Measurements from ENCODE around the gene PDYN.

PDYN gene

GRCh38 chr20:1940581-1940980 is 53.3 kb downstream of the PDYN start:
- intact Hi-C loops (cut with micrococcal nuclease), result no loop called here
- Mint-ChIP-seq H3K4me3 (no peak overlapping the region), H3K4me1 (ENCODE audit: low read depth) (peaks cover 75% of the 10 kb centered on the region), H3K27ac (no peak overlapping the region), H3K27me3 (no peaks in the 10 kb centered on the region), H3K36me3 (ENCODE audit: low read depth) (peaks cover 47% of the 10 kb centered on the region), H3K9me3 (no peaks in the 10 kb centered on the region)

GRCh38 chr20:1939270-1939595 is 54.6 kb downstream of the PDYN start:
- H3K4me1 Mint-ChIP-seq (ENCODE audit: low read depth), result peaks cover 71% of the 10 kb centered on the region
- no peaks in the 10 kb centered on the region for H3K9me3 Mint-ChIP-seq

GRCh38 chr20:1938464-1939269 is 55.2 kb downstream of the PDYN start:
- no peak overlapping the region for H3K4me3 Mint-ChIP-seq
- H3K4me1 Mint-ChIP-seq (ENCODE audit: low read depth), result peaks cover 66% of the 10 kb centered on the region
- peaks cover 66% of the 10 kb centered on the region for H3K36me3 Mint-ChIP-seq (ENCODE audit: low read depth)
- intact Hi-C loops (cut with micrococcal nuclease), result no loop called here
- no peak overlapping the region for H3K27ac Mint-ChIP-seq
- no peaks in the 10 kb centered on the region for H3K27me3 Mint-ChIP-seq
- H3K9me3 Mint-ChIP-seq, result no peaks in the 10 kb centered on the region

More at GRCh38 chr20:1939270-1939595, 54.6 kb downstream of the PDYN start:
- H3K27ac Mint-ChIP-seq, result no peak overlapping the region
- peaks cover 61% of the 10 kb centered on the region for H3K36me3 Mint-ChIP-seq (ENCODE audit: low read depth)
- no peaks in the 10 kb centered on the region for H3K27me3 Mint-ChIP-seq
- no peak overlapping the region for H3K4me3 Mint-ChIP-seq
- intact Hi-C loops (cut with micrococcal nuclease), result no loop called here

- H3K4me1 Mint-ChIP-seq (ENCODE audit: low read depth), result peaks cover 65% of the 10 kb centered on the region
- H3K9me3 Mint-ChIP-seq, result no peaks in the 10 kb centered on the region
- H3K27me3 Mint-ChIP-seq, result no peaks in the 10 kb centered on the region
- H3K36me3 Mint-ChIP-seq (ENCODE audit: low read depth), result peaks cover 79% of the 10 kb centered on the region
- intact Hi-C loops (cut with micrococcal nuclease), result no loop called here
- no peak overlapping the region for H3K4me3 Mint-ChIP-seq
- no peak overlapping the region for H3K27ac Mint-ChIP-seq
Measured at GRCh38 chr20:1937316-1937976, 56.4 kb downstream of the PDYN start.

DNA sequence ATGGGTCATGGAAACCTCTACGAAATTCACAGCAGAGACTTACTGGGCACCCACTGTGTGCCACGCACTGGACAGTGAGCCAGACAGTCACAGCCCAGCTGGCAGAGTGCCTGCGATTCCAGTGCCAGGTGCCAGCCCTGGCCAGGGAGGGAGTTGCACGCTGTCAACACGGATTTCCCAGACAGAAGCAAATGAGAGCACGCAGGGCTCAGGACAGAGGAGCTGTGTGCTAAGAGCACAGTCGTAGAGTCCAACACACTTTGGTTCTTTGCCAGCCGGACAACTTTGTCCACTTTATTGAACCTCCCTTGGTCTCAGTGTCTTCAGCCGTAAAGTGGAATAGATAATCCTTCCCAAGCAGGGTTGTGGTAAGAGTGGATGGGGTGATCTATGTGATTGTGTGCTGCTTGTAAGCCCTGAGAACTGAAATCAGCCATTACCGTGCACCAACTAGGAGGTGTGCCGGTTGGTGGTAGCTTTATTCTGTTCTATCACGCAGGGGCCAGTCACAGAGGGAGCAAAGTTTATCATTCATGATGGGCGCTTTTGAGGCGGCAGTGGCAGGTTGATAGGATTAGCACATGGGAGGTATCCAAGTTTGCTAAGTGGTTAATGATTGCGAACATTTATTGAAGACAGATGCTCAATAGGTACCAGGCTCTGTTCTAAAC is 58.0 kb downstream of the PDYN start:
- H3K36me3 Mint-ChIP-seq (ENCODE audit: low read depth), result peaks cover 95% of the 10 kb centered on the region
- no peak overlapping the region for H3K4me3 Mint-ChIP-seq
- no peak overlapping the region for H3K27ac Mint-ChIP-seq
- H3K9me3 Mint-ChIP-seq, result no peaks in the 10 kb centered on the region
- intact Hi-C loops (cut with micrococcal nuclease), result no loop called here
- no peaks in the 10 kb centered on the region for H3K27me3 Mint-ChIP-seq
- peaks cover 65% of the 10 kb centered on the region for H3K4me1 Mint-ChIP-seq (ENCODE audit: low read depth)

DNA sequence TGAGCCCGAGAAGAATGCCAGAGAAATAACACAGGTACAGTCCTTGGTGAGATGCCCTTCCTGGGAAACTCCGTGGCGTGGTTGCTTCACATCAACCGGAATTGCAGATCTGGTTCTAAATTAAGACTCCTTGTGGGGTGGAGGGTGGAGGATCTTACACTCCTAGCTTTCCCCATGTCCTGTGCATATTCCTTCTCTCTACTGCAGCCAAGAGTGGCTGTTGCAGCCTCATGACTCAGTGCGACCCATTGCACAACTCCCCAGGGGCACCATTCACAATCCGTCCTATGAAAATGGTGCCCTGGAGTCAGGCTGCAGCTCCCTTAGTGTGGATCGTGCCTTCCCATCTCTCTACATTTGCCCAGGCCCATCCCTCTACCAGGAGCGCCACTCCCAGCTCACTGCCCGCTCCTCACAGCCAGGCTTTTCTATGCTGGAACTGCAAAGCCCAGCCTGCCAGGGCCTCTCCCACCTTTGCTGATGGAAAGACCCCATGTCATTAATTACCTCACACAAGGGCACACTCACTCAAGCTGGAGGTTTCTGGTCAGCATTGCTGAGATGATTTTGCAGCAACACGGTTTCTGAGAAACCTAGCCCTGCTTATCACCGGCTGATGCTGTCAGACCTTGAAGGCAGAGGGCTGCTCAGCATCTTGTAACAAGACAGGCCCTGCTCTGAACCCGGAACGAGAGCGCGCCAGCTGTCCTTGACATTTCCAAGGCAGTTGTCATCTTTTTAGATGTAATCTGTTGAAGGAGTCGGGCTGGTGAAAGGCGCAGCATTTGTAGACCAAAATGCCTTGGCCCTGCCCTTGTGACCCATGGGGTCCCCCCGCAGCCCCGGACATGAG is 58.9 kb downstream of the PDYN start:
- no peaks in the 10 kb centered on the region for H3K27me3 Mint-ChIP-seq
- H3K36me3 Mint-ChIP-seq (ENCODE audit: low read depth), result peaks cover 100% of the 10 kb centered on the region
- H3K27ac Mint-ChIP-seq, result no peak overlapping the region
- peaks cover 67% of the 10 kb centered on the region for H3K4me1 Mint-ChIP-seq (ENCODE audit: low read depth)
- intact Hi-C loops (cut with micrococcal nuclease), result no loop called here
- H3K9me3 Mint-ChIP-seq, result no peaks in the 10 kb centered on the region
- no peak overlapping the region for H3K4me3 Mint-ChIP-seq

DNA sequence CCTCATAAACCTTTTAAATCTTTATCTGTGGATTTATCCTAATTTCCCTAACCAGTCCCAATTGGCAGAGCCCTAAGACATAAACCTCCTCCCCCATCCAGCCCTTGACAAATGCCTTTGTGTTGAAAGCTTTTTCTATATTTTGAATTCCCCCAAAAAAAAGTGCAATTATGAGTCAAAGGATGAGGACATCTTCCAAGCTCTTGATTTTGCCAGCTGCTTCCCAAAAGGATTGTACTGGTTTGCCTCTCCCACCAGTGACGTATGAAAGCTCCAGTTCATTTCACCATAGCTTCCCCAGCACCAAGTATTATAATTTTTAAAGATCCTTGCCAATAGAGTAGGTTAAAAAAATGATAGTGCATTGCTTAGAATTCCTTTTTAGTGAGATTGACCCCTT is 59.7 kb downstream of the PDYN start:
- H3K4me3 Mint-ChIP-seq, result no peak overlapping the region
- intact Hi-C loops (cut with micrococcal nuclease), result no loop called here
- H3K36me3 Mint-ChIP-seq (ENCODE audit: low read depth), result peaks cover 100% of the 10 kb centered on the region
- H3K9me3 Mint-ChIP-seq, result no peaks in the 10 kb centered on the region
- no peak overlapping the region for H3K27ac Mint-ChIP-seq
- no peaks in the 10 kb centered on the region for H3K27me3 Mint-ChIP-seq
- H3K4me1 Mint-ChIP-seq (ENCODE audit: low read depth), result peaks cover 71% of the 10 kb centered on the region

DNA sequence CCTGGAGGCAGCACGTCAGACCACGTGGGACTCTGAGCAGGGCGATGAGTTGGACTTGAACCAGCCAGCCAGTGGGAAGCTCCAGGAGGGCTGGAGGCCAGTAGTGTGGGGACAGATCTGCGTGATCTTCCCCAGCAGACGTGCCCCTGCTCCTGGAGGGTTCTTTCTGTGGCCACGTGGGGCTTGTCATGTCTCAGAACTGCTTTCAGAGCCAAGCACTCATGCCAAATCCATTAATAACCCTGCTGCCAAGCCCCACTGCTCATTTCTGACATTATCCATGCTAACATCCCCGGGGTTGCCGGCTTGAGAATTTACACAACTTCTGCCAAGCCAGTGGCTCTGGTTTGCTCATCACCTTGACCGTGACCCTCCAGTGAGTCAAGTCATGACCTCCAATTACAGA is 60.4 kb downstream of the PDYN start:
- no peak overlapping the region for H3K27ac Mint-ChIP-seq
- H3K9me3 Mint-ChIP-seq, result no peaks in the 10 kb centered on the region
- peaks cover 100% of the 10 kb centered on the region for H3K36me3 Mint-ChIP-seq (ENCODE audit: low read depth)
- H3K4me3 Mint-ChIP-seq, result no peak overlapping the region
- no peaks in the 10 kb centered on the region for H3K27me3 Mint-ChIP-seq
- intact Hi-C loops (cut with micrococcal nuclease), result no loop called here
- peaks cover 72% of the 10 kb centered on the region for H3K4me1 Mint-ChIP-seq (ENCODE audit: low read depth)

GRCh38 chr20:1932971-1933370 is 60.9 kb downstream of the PDYN start:
- H3K4me3 Mint-ChIP-seq, result no peak overlapping the region
- H3K27ac Mint-ChIP-seq, result no peak overlapping the region
- peaks cover 100% of the 10 kb centered on the region for H3K36me3 Mint-ChIP-seq (ENCODE audit: low read depth)
- intact Hi-C loops (cut with micrococcal nuclease), result no loop called here
- H3K9me3 Mint-ChIP-seq, result no peaks in the 10 kb centered on the region
- peaks cover 72% of the 10 kb centered on the region for H3K4me1 Mint-ChIP-seq (ENCODE audit: low read depth)
- no peaks in the 10 kb centered on the region for H3K27me3 Mint-ChIP-seq

DNA sequence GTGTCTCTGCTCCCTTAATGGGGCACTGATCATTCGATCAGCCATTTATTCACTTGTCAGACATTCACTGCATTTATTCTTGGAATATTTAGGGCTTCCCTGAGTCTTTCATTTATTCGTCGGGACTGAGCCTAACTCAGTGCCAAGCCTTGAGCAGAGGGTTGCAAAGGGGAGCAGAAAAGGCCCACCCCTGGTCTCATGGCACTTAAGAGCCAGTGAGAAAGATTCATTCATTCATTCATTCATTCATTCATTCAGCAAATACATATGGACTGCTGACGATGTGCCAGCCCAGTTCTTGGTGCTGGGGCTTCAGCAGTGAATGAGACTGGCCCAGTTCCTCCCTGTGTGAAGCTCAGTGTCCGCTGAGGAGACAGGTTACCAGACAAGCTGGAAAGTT is 62.0 kb downstream of the PDYN start:
- intact Hi-C loops (cut with micrococcal nuclease), result no loop called here
- H3K27ac Mint-ChIP-seq, result no peak overlapping the region
- H3K27me3 Mint-ChIP-seq, result no peaks in the 10 kb centered on the region

DNA sequence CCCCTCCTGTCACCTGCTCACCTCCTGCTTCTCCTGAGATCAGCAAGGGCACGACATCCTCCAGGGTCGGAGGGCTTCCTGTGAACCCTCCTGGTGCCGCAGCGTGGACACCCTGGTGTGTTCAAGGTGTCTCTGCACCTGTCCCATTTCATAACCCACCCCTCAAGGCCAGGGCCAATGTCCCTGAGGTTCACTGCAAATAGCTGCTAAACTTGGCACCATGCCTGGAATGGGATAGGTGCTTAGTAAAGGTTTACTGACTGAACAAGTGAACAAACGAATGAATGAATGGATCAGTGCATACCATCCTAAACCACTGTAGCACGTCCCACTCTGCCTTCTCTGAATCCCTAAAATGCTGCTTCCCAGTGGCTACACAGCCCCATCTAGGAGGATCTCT is 63.7 kb downstream of the PDYN start:
- intact Hi-C loops (cut with micrococcal nuclease), result no loop called here
- Mint-ChIP-seq H3K36me3 (ENCODE audit: low read depth) (peaks cover 100% of the 10 kb centered on the region), H3K4me3 (no peak overlapping the region), H3K27me3 (no peaks in the 10 kb centered on the region), H3K9me3 (no peaks in the 10 kb centered on the region), H3K27ac (no peak overlapping the region), H3K4me1 (ENCODE audit: low read depth) (peaks cover 81% of the 10 kb centered on the region)

More for the DNA sequence above, 62.0 kb downstream of the PDYN start:
- peaks cover 79% of the 10 kb centered on the region for H3K4me1 Mint-ChIP-seq (ENCODE audit: low read depth)
- H3K4me3 Mint-ChIP-seq, result no peak overlapping the region
- H3K36me3 Mint-ChIP-seq (ENCODE audit: low read depth), result peaks cover 100% of the 10 kb centered on the region
- H3K9me3 Mint-ChIP-seq, result no peaks in the 10 kb centered on the region

DNA sequence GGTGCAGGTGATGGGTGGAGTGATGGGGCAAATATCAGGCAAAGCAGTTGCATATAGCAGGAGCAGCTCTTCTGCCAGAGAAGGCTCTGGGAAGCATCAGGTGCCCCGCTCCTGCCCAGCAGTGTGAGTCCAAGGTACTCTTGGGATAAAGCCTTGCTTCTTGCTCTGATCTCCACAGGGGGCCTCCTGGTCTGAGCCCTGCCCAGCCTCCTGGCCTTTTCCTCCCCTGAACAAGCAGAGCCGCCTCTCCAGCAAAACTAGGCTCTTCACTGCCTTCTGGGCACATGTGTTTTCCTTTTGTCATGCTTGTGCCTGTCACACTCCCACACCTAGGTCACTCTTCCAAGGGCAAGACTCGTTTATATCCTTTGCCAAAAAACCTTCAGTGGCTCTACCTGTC is 64.4 kb downstream of the PDYN start:
- H3K27ac Mint-ChIP-seq, result no peak overlapping the region

DNA sequence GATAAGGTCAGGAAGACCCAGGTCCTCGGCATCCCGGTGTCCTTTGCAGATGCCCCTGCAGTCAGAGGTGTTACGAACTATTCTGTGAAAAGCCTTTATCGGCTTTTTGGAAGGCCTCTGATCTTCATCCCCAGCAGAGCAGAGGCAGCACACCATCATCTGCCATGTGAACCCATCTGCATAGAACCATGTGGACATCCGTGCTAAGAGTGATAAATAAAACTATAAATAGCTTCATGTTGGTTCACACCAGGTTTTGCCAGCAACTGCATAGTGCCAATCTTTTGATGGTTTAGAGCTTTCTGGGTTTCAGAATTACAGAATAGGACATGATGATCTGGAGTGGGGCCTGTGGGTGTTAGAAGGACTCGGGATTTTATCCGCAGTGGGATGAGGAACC is 65.1 kb downstream of the PDYN start:
- Mint-ChIP-seq H3K9me3 (no peaks in the 10 kb centered on the region), H3K27ac (peak overlapping the region; percentile 30), H3K4me3 (no peak overlapping the region), H3K4me1 (ENCODE audit: low read depth) (peaks cover 89% of the 10 kb centered on the region), H3K27me3 (no peaks in the 10 kb centered on the region), H3K36me3 (ENCODE audit: low read depth) (peaks cover 100% of the 10 kb centered on the region)
- intact Hi-C loops (cut with micrococcal nuclease), result no loop called here

More for the DNA sequence above, 64.4 kb downstream of the PDYN start:
- intact Hi-C loops (cut with micrococcal nuclease), result no loop called here
- no peaks in the 10 kb centered on the region for H3K27me3 Mint-ChIP-seq
- peaks cover 100% of the 10 kb centered on the region for H3K36me3 Mint-ChIP-seq (ENCODE audit: low read depth)
- H3K4me1 Mint-ChIP-seq (ENCODE audit: low read depth), result peaks cover 82% of the 10 kb centered on the region
- H3K4me3 Mint-ChIP-seq, result no peak overlapping the region
- H3K9me3 Mint-ChIP-seq, result no peaks in the 10 kb centered on the region

Data from dendritic cell treated with granulocyte-macrophage colony-stimulating factor and Interleukin-4, amounts not matched to agents 40 ng/mL and 50 ng/mL, for 4 days (primary cell).